Measurements from ENCODE around the gene DYSF.

Gene DYSF

GRCh38 chr2:71725836-71726235, 272.5 kb downstream of the DYSF start:
- DNase-seq (ENCODE audit: low read depth in 2 of 2), result no peak

- DNase-seq (ENCODE audit: low read depth in 2 of 2), result no peak
Observed at GRCh38 chr2:71727562-71727961, 274.2 kb downstream of the DYSF start.

DNA sequence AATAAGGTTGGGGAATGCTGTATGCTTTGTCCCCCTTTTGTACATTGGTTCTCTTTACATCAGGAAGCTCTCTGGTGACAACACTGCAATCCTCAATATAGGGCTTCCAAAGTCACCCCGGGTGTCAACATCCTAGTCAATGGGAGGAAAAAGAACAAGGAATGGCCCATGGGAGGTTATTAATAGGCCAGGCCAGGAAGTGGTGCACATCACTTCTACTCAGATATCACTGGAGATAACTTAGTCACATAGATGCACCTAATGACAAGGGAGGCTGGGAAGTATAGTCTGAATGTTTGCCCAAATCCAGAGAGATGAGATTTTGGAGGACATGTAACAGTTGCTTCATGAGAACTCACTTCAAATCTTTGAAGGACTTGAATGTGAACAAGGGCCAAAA, 274.7 kb downstream of the DYSF start:
- DNase-seq (ENCODE audit: low read depth in 2 of 2), result no peak

DNA sequence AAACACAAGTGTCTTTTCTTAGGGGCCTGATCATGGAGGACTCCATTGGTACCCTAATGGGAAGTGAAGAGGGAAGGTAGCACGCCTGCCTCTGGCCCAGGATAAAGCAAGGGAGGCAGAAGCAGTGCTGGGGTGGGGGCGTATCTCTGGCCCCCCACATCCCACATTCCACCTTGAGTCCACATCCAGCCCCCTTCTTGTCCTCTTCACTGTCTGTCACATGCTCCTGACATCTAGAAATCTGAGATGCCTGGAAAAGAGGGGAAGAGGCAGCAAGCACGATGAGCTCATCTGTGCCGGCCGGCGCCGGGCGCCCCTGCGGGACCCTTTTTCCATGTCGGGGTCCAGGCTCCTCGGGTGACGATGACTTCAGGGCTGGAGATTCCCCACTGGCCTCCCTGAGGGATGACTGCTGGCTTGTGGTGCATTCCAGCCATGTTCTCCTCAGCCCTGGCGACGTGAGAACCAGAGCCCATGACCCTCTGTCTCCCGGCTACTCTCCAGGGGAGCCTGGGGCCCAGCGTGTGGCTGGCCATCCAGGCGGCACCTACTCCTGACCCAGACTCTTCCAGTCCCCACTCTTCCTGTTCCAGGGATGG, 277.5 kb downstream of the DYSF start:
- DNase-seq (ENCODE audit: low read depth in 2 of 2), result no peak

GRCh38 chr2:71734620-71735019, 281.3 kb downstream of the DYSF start:
- DNase-seq (ENCODE audit: low read depth in 2 of 2), result no peak

DNA sequence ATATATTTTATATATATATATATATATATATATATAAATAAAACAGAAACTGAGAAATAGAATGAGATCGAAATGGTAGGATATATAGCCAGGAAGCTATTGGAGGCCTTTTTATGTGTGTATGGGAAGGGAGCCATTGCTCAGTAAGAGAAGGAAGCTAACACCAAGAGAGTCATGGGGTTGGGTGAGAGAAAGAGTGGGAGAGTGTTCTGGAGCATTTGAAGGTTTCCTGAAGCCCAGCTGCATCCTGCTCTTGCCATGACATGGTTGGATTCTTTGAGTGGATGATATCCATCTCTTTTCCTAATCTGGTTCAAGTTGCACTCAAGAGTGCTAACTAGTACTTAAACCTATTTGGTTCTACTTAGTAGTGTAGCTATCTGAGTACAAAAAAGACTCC, 282.3 kb downstream of the DYSF start:
- DNase-seq (ENCODE audit: low read depth in 2 of 2), result no peak
